IMR-90 (cell line): Measurements from ENCODE around the gene RAB3GAP2. TPM values are rescaled to one million over a fixed set of nuclear protein-coding genes. Genes with fewer than 3 reads are reported as not detected.

Experiments
- ATAC-seq: fragments of 200-7000 bp; cut with Tn5 transposase; 2 replicates; pipeline ENCODE4 v1.9.1; 2020; ENCODE audit warnings: low read depth, mild to moderate bottlenecking, moderate library complexity
- BruUV-seq: library from RNA; stranded (reverse); fragments of 400-500 nt; replicated peaks from 2 replicates; lab custom pipeline; 2021; lab: Mats Ljungman, UMichigan
- CTCF ChIA-PET: fragments of 300-600 bp; formaldehyde crosslinking; extraction: SDS; loops from one replicate; lab custom pipeline; 2021; ENCODE audit warnings: antibody characterized with exemption; lab: Yijun Ruan, JAX
- POLR2A ChIA-PET: fragments of 300-600 bp; sonication (Branson Sonifier 250); formaldehyde crosslinking; loops from one replicate; lab custom pipeline; 2022; ENCODE audit warnings: antibody characterized with exemption; ENCODE audit not compliant: unreplicated experiment; lab: Charles Lee
- DNase-seq: peaks from one replicate; pipeline ENCODE4 v3.0.0; 2013
- H2AFZ ChIP-seq: replicated peaks from 2 replicates; pipeline ENCODE3; 2013; ENCODE audit warnings: low read length, mild to moderate bottlenecking; ENCODE audit not compliant: poor library complexity
- H2AK5ac ChIP-seq: 2 replicates; pipeline ENCODE4 v1.6.1; 2013; ENCODE audit warnings: low read depth, low read length, inconsistent platforms
- H2AK9ac ChIP-seq: replicated peaks from 2 replicates; pipeline ENCODE3; 2013; ENCODE audit warnings: mild to moderate bottlenecking, low read depth, low read length, moderate library complexity; ENCODE audit not compliant: poor library complexity
- H2BK120ac ChIP-seq: 2 replicates; pipeline ENCODE4 v1.6.1; 2013; ENCODE audit warnings: low read depth, low read length, inconsistent platforms
- H2BK15ac ChIP-seq: 3 replicates; pipeline ENCODE4 v1.6.1; 2013; ENCODE audit warnings: low read depth, low read length, inconsistent platforms
- H2BK20ac ChIP-seq: 2 replicates; pipeline ENCODE4 v1.6.1; 2013; ENCODE audit warnings: low read depth, mild to moderate bottlenecking, inconsistent platforms, low read length, moderate library complexity
- H2BK5ac ChIP-seq: 2 replicates; pipeline ENCODE4 v1.6.1; 2013; ENCODE audit warnings: mild to moderate bottlenecking, low read depth, low read length, inconsistent platforms; ENCODE audit not compliant: poor library complexity, severe bottlenecking
- H3K14ac ChIP-seq: replicated peaks from 2 replicates; pipeline ENCODE4 v1.6.1; 2013; ENCODE audit warnings: low read depth, low read length, inconsistent platforms
- H3K18ac ChIP-seq: 2 replicates; pipeline ENCODE4 v1.6.1; 2013; ENCODE audit warnings: low read depth, low read length, control low read depth
- H3K23ac ChIP-seq: 2 replicates; pipeline ENCODE4 v1.6.1; 2013; ENCODE audit warnings: low read depth, low read length, inconsistent platforms
- H3K27ac ChIP-seq: 2 replicates; pipeline ENCODE4 v1.5.1; 2013; ENCODE audit warnings: mild to moderate bottlenecking, control low read depth, low read length; ENCODE audit not compliant: insufficient read depth
- H3K27me3 ChIP-seq: 2 replicates; pipeline ENCODE4 v1.6.1; 2013; ENCODE audit warnings: low read length; ENCODE audit not compliant: control insufficient read depth, insufficient read depth
- H3K36me3 ChIP-seq: 2 replicates; pipeline ENCODE4 v1.6.1; 2013; ENCODE audit warnings: low read length, mixed read lengths; ENCODE audit not compliant: control insufficient read depth, insufficient read depth
- H3K4ac ChIP-seq: 2 replicates; pipeline ENCODE4 v1.6.1; 2013; ENCODE audit warnings: low read depth, low read length, inconsistent platforms
- H3K4me1 ChIP-seq: 2 replicates; pipeline ENCODE4 v1.6.1; 2013; ENCODE audit warnings: low read length, mixed read lengths; ENCODE audit not compliant: control insufficient read depth, insufficient read depth
- H3K4me2 ChIP-seq: 2 replicates; pipeline ENCODE4 v1.6.1; 2013; ENCODE audit warnings: low read depth, mild to moderate bottlenecking, control low read depth, low read length, moderate library complexity
- H3K4me3 ChIP-seq: 2 replicates; pipeline ENCODE4 v1.5.1; 2013; ENCODE audit warnings: low read depth, mild to moderate bottlenecking, control low read depth, low read length, moderate library complexity; ENCODE audit not compliant: insufficient read depth
- H3K56ac ChIP-seq: 2 replicates; pipeline ENCODE4 v1.6.1; 2013; ENCODE audit warnings: low read length, inconsistent platforms; ENCODE audit not compliant: insufficient read depth; ENCODE audit errors: extremely low read depth
- H3K79me1 ChIP-seq, 2 experiments: 2 replicates each; pipeline ENCODE4 v1.6.1; 2013; ENCODE audit warnings: low read length in 2 of 2, inconsistent platforms in 1 of 2, low read depth in 1 of 2
- H3K9ac ChIP-seq: 2 replicates; pipeline ENCODE4 v1.6.1; 2013; ENCODE audit warnings: low read depth, low read length, control low read depth
- H3K9me1 ChIP-seq: 2 replicates; pipeline ENCODE4 v1.6.1; 2013; ENCODE audit warnings: low read length, inconsistent platforms; ENCODE audit not compliant: insufficient read depth
- H3K9me3 ChIP-seq: 2 replicates; pipeline ENCODE4 v1.6.1; 2013; ENCODE audit warnings: low read length; ENCODE audit not compliant: control insufficient read depth, insufficient read depth
- H4K20me1 ChIP-seq: 2 replicates; pipeline ENCODE4 v1.6.1; 2013; ENCODE audit warnings: low read length, inconsistent platforms; ENCODE audit not compliant: insufficient read depth
- H4K5ac ChIP-seq: 2 replicates; pipeline ENCODE4 v1.6.1; 2013; ENCODE audit warnings: mild to moderate bottlenecking, low read depth, low read length, control low read depth
- H4K8ac ChIP-seq, 2 experiments: 2 replicates each; pipeline ENCODE4 v1.6.1; 2013; ENCODE audit warnings: low read depth in 2 of 2, low read length in 2 of 2, control low read depth in 1 of 2, inconsistent platforms in 1 of 2
- H4K91ac ChIP-seq: 2 replicates; pipeline ENCODE4 v1.6.1; 2013; ENCODE audit warnings: low read depth, low read length, inconsistent platforms; ENCODE audit not compliant: insufficient read depth
- BHLHE40 ChIP-seq: fragments of 150-350 bp; IDR thresholded peaks from 2 replicates; pipeline ENCODE4 v1.6.1; 2016; ENCODE audit warnings: mild to moderate bottlenecking, low read depth, low read length
- CEBPB ChIP-seq: IDR thresholded peaks from 2 replicates; pipeline ENCODE4 v1.6.1; 2012; ENCODE audit warnings: low read depth, low read length, improper control_type of control experiment
- CHD1 ChIP-seq: IDR thresholded peaks from 2 replicates; pipeline ENCODE4 v1.6.1; 2012; ENCODE audit warnings: low read depth, low read length, improper control_type of control experiment
- CTCF ChIP-seq: conservative IDR thresholded peaks from 2 replicates; pipeline ENCODE4 v1.5.1; 2012; ENCODE audit warnings: mild to moderate bottlenecking, low read depth, low read length, improper control_type of control experiment
- ELK1 ChIP-seq: fragments of 150-350 bp; IDR thresholded peaks from 2 replicates; pipeline ENCODE4 v1.6.1; 2016; ENCODE audit warnings: low read depth, mild to moderate bottlenecking, low read length, moderate library complexity, borderline replicate concordance
- FOS ChIP-seq: fragments of 150-350 bp; IDR thresholded peaks from 2 replicates; pipeline ENCODE4 v1.6.1; 2016; ENCODE audit warnings: low read depth, low read length
- MAFK ChIP-seq: IDR thresholded peaks from 2 replicates; pipeline ENCODE4 v1.6.1; 2012; ENCODE audit warnings: low read depth, low read length, improper control_type of control experiment
- MAZ ChIP-seq: IDR thresholded peaks from 2 replicates; pipeline ENCODE4 v1.6.1; 2012; ENCODE audit warnings: low read depth, mild to moderate bottlenecking, low read length, improper control_type of control experiment, moderate library complexity, borderline replicate concordance
- MXI1 ChIP-seq: IDR thresholded peaks from 2 replicates; pipeline ENCODE4 v1.6.1; 2012; ENCODE audit warnings: low read depth, mild to moderate bottlenecking, low read length, moderate library complexity, borderline replicate concordance
- NFE2L2 ChIP-seq: fragments of 150-350 bp; IDR thresholded peaks from 2 replicates; pipeline ENCODE4 v1.6.1; 2016; ENCODE audit warnings: low read depth, mild to moderate bottlenecking, low read length
- POLR2A ChIP-seq: IDR thresholded peaks from 2 replicates; pipeline ENCODE4 v1.6.1; 2012; ENCODE audit warnings: mild to moderate bottlenecking, low read depth, low read length
- RAD21 ChIP-seq: IDR thresholded peaks from 2 replicates; pipeline ENCODE4 v1.6.1; 2012; ENCODE audit warnings: low read length, improper control_type of control experiment
- RCOR1 ChIP-seq: IDR thresholded peaks from 2 replicates; pipeline ENCODE4 v1.6.1; 2012; ENCODE audit warnings: mild to moderate bottlenecking, low read length, improper control_type of control experiment; ENCODE audit not compliant: insufficient replicate concordance
- RFX5 ChIP-seq: IDR thresholded peaks from 2 replicates; pipeline ENCODE4 v1.8.0; 2012; ENCODE audit warnings: low read depth, mild to moderate bottlenecking, low read length, moderate library complexity
- SMC3 ChIP-seq: fragments of 150-350 bp; IDR thresholded peaks from 2 replicates; pipeline ENCODE4 v1.6.1; 2016; ENCODE audit warnings: low read depth, mild to moderate bottlenecking, antibody characterized with exemption, low read length, moderate library complexity
- USF2 ChIP-seq: fragments of 150-350 bp; IDR thresholded peaks from 2 replicates; pipeline ENCODE4 v1.6.1; 2017; ENCODE audit warnings: mild to moderate bottlenecking, antibody characterized with exemption, low read length, low read depth
- WGBS, 2 experiments: methylation state at CpG; one replicate each; pipeline versions ENCODE4 v1.1.5 to v1.1.7; 2013; ENCODE audit warnings: missing lambda C conversion rate in 2 of 2; ENCODE audit not compliant: insufficient read length in 1 of 2; ENCODE audit errors: extremely low coverage in 2 of 2; 5-methylcytosine and 5-hydroxymethylcytosine counted together
- dilution Hi-C: fragments of 300-500 bp; cut with HindIII; formaldehyde crosslinking; loops from one replicate; pipeline ENCODE4 v1.14.3; 2018; ENCODE audit warnings: low sequenced_read_pairs; ENCODE audit not compliant: unreplicated experiment
- in situ Hi-C: fragments of 300-500 bp; cut with MboI; formaldehyde crosslinking; loops from 3 replicates; pipeline ENCODE4 v1.14.3; 2019; ENCODE audit warnings: low sequenced_read_pairs, inconsistent platforms, mixed read lengths
- intact Hi-C: fragments of 100-400 bp; cut with micrococcal nuclease; formaldehyde crosslinking; loops from 2 replicates; pipeline ENCODE4 v1.10.0; 2022
- polyA plus RNA-seq, 3 experiments: library from polyadenylated mRNA; depleted of rRNA; stranded (reverse); fragments of >200 nt; gene quantifications; 2 replicates each; pipeline ENCODE4 v1.2.3, GENCODE V29; 2012; ENCODE audit warnings: low replicate concordance in 1 of 3
- total RNA-seq: library from RNA; depleted of rRNA; stranded (reverse); fragments of >200 nt; gene quantifications from 2 replicates; pipeline ENCODE4 v1.2.3, GENCODE V29; 2012

Gene RAB3GAP2
- total and polyA plus RNA-seq, 2 of the 4 experiments (the other 2 are of a cell fraction) = 12.3 to 37.8 TPM

GRCh38 chr1:220226752-220227151 lies 45.5 kb downstream of the RAB3GAP2 start:
- ATAC-seq (no peak), DNase-seq (no peak)
- BruUV-seq = no TSS peak
- Histone ChIP-seq H3K9ac (no peak overlapping the region), H2AK5ac (no peak overlapping the region), H3K27ac (no peak overlapping the region), H2BK120ac (no peak overlapping the region), H3K4ac (no peak overlapping the region), H4K5ac (no peak overlapping the region), H2BK15ac (no peak overlapping the region), H3K9me1 (peaks cover 2% of the 10 kb centered on the region; the same call in 1 of the 2 replicates), H4K91ac (no peak overlapping the region), H4K8ac (no peak overlapping the region), H3K56ac (no peak overlapping the region), H3K4me2 (no peak overlapping the region), H3K27me3 (no peaks in the 10 kb centered on the region), H3K14ac (no peak overlapping the region), H3K79me1 (peaks cover 40 to 50% of the 10 kb centered on the region in 2 experiments), H3K18ac (no peak overlapping the region), H3K23ac (no peak overlapping the region), H3K4me1 (peaks cover 1% of the 10 kb centered on the region; the same call in 1 of the 2 replicates), H2BK5ac (no peak overlapping the region), H2BK20ac (no peak overlapping the region), H3K9me3 (no peaks in the 10 kb centered on the region), H3K36me3 (peaks cover 11% of the 10 kb centered on the region), H4K20me1 (peaks cover 17% of the 10 kb centered on the region; the same call in 1 of the 2 replicates), H2AK9ac (no peak overlapping the region), H3K4me3 (no peak overlapping the region), H2AFZ (no peak overlapping the region)
- no peak for TF ChIP-seq POLR2A
- no peak for TF ChIP-seq MAFK
- TF ChIP-seq CEBPB = no peak
- no peak for TF ChIP-seq RFX5
- TF ChIP-seq MAZ = no peak
- TF ChIP-seq RAD21 = no peak
- no peak for TF ChIP-seq SMC3
- no peak for TF ChIP-seq USF2
- no peak for TF ChIP-seq FOS
- TF ChIP-seq ELK1 = no peak
- no peak for TF ChIP-seq MXI1
- TF ChIP-seq RCOR1 = no peak
- no peak for TF ChIP-seq CHD1
- TF ChIP-seq NFE2L2 = no peak
- TF ChIP-seq CTCF = no peak
- TF ChIP-seq BHLHE40 = no peak
- intact Hi-C loops = no loop called here
- POLR2A ChIA-PET = no interaction called here
- CTCF ChIA-PET = interaction anchor here (1.0 kb wide), 1 partner anchor 9 kb away, joined by 3 read pairs; no protein-coding TSS in a partner anchor
- dilution Hi-C loops = no loop called here
- 80% methylated on average over 1 of the region's 3 CpGs; no CpG with 5 or more reads in 1 of the 2 experiments for WGBS, 2 experiments
- in situ Hi-C loops = no loop called here
